Activated CD4-positive, alpha-beta T cell treated with anti-CD3 and anti-CD28 coated beads for 48 hours (primary cell): Measurements from ENCODE around the gene SIRPA.

ENCODE experiments used
- DNase-seq: peaks from one replicate; pipeline ENCODE4 v3.0.0-alpha.2; 2020

The SIRPA gene

DNA sequence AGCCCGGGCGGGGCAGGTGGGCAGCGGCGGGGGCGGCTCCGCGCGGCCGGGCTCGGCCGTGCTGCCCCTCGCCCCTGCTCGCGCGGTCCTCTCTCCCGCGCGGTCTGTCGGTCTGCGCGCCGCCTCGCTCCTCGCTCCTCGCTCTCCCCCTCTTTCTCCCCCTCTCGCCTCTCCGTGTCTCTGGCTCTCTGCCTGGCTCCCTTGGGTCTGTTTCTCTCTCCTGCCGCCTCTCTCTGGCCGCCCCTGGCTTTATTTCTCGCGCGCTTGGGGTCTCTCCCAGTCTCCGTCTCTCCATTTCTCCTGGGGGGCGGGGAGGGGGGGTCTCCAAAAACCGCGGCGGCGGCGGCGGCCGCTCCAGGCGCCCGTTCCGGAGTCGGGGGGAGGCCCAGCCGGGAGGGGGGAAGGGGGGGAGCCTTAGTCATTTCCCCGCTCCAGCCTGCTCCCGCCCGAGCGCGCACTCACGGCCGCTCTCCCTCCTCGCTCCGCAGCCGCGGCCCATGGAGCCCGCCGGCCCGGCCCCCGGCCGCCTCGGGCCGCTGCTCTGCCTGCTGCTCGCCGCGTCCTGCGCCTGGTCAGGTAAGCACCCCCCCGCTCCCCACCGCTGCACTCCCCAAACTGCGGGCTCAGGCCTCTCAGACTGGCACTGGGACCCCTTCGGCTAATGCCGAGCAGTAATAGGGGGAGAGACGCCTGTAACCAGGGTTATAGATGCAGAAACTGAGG lies at the start of gene SIRPA:
TSS of gene SIRPA (plus strand) at position 457 of the 723 bp plus-strand sequence. CDS start at position 498, 41 bp downstream.
- peak; percentile 17 for DNase-seq

DNA sequence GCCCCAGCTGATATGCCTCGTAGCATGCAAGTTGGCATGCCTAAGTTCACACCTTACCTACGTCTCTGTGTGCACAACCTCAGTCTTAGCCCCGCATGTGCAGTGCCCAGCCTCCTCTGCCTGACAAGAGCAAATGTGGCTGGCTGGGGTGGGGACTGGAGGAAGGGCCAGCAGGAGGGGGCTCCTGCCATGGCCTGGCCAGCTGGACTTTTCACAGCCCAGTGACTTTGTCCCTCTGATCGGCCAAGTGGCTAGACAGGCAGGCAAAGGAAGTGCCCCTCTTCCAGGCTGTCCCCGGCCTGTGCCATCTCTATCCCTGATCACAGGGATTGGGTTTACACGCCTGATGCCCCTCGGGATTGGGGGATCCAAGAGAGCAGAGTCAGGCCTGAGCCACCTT lies 49.5 kb upstream of the SIRPA start:
- no peak for DNase-seq

DNA sequence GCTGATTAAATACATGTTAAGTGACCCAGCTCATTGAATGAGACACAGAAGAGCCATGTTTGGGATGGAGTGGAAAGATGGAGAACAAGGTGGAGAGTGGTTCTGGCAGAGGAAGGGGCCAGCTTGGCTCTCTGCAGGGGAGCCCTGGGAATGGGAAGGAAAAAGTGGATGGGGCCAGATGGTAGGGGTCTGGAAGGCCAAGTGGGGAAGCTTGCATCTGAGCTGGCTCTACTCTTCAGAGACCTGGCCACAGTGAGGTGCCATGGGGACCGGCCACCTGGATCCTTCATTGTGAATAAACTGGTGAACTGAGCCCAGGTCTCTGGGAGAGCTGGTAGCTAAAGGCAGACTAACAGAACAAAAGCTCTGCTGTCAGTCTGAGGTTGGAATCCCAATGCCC lies 48.9 kb upstream of the SIRPA start:
- no peak for DNase-seq

DNA sequence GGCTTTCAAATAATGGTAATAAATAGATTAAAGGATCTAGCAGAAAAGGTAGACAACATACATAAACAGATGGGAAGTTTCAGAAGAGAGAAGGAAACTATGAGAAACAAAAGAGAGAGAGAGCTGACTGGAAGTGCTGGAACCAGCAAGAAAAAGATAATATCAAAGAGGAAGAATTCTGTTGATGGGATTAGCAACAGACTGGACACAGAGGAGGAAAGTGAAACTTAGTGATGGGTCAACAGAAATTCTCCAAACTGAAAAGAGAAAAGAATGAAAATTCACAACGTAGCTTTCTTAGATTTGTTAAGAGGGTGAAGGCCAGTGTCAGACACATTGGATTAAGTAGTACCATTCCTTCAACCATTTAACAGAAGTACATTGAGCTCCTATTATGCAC lies 48.3 kb upstream of the SIRPA start:
- no peak for DNase-seq

DNA sequence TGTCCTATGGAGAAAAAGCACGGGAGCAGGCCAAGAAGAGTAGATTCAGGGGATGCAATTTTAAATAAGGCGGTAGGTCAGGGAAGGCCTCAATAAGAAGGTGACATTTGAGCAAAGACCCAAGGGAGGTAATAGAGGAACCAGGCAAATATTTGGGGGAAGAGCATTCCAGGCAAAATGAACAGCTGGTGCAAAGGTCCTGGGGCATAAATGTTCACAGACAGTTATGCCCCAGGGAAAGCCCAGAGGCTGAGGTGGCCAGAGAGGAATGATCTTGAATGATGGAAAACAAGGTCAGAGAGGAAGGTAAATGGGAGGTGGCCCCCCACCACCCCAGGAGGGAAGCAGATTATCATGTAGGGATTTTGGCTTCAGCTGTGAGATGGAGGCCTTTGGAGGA lies 47.4 kb upstream of the SIRPA start:
- no peak for DNase-seq

DNA sequence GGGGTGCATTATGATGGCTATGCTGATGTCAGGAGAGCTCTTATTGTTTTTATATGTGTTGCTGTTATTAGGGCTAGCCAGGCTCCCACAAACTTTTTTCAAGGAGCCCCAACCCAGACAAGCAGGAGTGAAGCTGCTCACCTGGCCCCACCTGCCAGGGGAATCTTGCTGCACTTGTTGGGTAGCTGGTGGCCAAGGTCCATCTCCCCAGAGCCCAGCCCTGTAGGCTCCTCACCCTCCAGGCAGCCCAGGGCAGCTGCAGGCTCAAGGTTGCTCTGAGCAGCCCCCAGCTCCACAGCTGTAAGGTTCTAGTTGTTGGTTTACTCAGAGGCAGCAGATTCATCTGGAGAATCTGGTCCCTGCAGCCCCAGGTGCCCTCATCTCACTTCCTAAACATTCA lies 46.8 kb upstream of the SIRPA start:
- no peak for DNase-seq

DNA sequence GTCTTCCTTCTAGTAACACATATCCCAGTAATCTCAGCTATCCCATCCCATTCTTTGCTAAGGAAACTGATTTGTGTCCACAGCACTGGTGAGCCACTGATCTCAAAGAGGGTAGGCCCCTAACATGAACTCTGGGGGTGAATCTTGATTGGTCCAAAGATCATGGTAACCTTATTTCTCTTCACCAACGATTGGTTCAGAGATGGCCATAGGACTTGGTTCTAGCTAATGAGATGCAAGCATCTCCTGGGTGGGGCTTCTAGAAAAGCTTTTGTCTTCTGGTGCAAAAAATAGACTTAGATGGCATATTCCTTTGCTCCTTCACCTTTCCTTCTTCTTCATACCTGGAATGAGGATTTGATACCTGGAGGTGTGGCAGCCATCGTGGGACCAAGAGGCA lies 43.8 kb upstream of the SIRPA start:
- DNase-seq, result no peak

DNA sequence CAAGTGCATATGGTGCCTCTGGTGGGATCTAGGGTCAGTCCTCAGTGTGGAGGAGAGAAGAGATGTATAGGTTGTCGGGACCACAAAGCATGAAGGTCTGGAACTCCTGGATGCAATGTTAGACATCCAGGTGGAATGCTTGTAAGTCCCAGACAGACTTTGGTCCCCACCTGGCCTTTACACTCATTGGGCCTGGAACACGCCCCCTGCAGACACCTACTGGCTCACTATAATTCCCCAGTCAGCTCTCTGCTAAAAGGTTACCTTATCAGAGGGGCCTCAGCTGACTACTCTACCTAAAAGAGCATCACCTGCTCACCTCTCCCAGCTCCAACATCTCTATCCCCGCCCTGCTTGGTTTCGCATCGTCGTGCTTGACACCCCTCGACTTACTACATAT lies 41.7 kb upstream of the SIRPA start:
- DNase-seq, result no peak

DNA sequence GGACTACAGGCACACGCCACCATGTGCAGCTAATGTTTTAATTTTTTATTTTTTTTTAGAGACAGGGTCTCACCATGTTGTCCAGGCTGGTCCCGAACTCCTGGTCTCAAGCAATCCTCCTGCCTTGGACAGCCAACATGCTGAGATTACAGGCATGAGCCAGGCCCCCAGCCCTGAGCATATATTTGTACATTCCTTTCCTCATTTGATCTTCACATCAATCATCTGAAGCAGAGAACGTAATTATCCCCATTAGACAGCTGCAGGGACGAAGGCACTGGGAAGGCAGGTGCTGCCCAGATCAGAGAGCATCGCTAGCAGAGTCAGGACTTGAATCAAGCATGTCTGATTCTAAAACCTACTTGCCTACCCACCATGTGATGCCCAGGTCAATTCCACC lies 41.0 kb upstream of the SIRPA start:
- DNase-seq, result no peak

DNA sequence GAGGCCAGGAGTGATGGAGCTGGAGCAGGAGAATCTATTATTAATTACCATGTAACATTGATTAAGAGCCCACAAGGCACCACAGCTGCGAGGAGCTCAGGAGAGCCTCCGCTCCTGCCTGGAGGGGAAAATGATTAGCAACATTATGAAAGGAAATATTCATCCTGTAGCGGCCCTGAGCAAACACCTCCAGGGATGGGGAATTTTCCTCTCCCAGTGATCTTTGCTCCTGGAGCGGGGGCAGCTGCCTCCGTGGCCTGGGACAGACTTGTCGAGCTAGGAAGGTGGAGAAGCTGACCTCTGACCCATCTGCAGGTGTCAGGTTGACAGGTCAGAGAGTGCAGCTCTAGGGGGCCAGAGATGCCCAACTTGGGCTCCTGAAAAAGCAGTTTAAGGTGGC lies 40.1 kb upstream of the SIRPA start:
- DNase-seq, result no peak

DNA sequence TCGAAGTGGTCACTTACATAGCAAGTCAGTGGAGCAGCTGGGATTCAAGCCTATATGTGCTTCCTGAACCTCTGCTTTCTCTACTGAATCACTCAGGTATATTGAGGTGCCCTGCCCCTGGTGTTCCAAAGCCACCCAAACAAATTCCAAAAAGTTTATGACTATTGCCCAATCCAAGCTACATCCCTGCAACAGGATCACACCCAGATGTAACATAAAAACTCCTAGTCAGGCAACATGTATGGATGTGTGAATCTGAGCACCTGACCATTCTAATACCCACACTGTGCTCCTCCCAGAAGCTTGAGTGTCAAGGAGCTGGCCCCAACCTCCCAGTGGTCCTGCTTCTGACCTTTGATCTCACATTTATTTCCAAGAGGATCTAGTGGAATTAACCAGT lies 39.5 kb upstream of the SIRPA start:
- DNase-seq, result no peak

DNA sequence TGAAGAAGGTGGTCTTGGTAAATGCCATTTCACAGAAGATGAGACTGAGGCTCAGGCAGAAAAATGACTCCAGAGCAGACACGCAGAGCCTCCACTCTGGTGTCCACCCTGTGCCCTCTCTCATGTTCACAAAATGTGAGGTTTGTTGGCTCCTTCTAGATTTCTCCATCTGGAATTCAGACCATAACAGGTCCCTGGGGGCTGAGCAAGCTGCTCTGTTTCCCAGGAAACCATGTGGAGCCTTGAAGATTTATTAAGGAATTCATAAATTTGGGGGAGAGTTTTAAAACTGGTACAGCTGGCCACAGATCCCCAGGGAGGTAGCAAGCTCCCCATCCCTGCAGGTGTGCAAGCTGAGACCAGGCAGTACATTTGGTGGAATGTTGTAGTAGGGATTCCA lies 38.8 kb upstream of the SIRPA start:
- no peak for DNase-seq

DNA sequence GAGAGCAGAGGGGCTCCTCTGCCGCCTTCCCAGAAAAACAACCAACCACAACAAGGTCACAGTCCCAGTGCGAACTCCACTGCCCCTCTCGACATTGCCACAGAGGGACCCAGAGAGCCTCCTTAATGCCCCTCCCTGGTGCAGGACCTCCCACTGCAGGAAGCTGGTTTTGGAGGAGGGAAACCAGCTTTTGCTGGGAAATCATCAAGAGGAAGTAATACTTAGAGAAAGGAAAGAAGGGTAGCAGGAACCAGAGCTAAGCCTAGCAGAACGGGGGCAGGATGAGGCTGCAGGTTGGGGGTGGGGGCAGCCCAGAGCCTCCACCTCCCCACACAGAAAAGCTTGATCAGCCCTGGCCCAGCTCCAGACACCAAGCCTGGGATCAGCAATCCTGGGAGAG lies 37.7 kb upstream of the SIRPA start:
- no peak for DNase-seq

DNA sequence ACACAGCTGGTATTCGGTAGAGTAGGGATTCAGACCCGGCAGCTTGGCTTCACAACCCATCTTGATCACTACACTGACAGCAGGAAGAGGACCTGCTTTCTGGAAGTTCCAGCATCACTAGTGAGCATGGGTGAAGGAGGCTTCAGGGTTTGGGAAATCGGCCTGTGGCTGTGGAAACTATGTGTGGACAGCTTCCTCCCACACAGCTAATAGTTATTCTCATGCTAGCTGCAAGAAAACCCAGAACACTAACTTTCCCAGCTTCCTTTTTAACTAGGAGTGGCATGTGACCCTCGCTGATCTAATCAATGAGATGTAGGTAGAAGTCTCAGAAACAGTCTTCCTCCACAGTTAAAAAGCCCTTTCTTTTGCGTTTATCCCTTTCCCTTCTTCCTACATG lies 36.3 kb upstream of the SIRPA start:
- DNase-seq, result no peak

DNA sequence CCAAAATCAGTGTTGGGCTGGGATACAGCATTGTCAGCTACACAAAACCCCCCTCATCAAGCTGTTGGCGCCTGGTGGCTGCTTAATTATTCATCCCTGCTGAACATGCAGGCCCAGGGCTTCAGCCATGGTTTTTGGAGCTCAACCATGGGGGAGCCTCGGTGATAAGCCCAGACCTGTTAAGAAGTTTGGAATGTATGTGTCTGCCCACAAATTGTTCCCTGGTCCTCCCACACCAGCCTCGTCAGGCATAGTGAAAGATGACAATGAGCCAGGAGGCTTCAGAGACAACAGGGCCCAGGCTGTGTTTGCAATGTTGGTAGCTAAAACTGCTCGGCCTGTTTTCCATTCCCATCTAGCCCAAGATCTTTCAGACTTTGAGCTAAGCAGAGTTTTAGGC lies 34.8 kb upstream of the SIRPA start:
- DNase-seq, result no peak

DNA sequence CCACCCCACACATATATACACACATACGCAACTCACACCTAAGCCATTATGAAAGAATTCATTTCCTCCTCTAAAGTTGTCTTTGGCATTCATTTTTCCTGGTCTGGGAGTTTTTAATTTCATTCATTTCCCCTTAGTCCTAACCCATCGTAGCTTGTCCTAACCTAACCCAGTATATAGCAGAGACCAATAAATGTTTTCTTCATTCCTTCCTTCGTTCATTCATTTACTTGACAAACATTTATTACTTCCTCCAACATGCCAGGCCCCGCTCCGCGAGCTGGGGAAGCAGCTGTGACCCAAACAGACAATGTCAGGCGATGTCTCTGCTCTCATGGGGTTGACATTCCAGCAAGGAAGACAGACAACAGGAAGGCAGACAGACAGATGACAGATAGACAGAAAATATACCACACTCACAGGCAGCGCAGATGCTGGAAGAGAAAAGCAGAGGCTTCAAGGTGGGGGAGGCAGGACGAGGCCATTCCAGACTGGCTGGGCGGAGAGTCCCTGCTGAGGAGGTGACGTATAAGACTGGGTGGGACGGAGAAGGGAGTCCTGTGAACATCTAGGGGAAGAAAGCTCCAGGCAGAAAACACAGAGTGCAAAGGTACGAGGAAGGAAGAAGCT lies 33.7 kb upstream of the SIRPA start:
- DNase-seq, result no peak

DNA sequence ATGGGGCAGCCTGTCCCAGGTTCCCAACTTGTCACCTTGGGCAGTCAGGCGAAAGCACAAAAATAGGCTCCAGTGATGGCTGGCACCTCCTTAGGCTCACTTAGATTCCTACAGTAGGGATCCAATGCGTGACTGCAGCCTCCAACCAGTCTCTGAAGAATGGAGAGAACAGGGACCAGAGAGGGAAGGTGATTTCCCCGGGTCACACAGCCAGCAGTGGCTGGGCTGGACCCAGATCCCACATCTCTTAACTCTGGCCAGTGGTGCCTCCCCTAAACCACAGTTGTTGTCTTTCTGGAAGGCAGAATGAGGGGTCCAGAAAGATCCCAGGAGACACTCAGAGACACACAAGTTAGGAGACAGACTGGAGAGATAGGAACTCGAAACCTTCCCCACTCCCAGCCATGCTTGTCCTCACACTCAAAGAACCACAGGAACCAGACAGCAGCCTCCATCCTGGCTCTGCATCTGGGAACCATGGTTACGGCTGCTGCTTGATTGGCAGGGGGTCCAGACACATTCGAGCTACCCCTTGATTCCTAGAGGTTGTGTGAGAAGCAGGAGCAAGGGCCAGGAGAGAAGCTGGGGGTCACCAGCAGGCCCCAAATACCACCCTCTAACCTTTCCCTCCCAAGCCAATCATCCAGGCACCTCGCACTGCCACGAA lies 33.1 kb upstream of the SIRPA start:
- no peak for DNase-seq

DNA sequence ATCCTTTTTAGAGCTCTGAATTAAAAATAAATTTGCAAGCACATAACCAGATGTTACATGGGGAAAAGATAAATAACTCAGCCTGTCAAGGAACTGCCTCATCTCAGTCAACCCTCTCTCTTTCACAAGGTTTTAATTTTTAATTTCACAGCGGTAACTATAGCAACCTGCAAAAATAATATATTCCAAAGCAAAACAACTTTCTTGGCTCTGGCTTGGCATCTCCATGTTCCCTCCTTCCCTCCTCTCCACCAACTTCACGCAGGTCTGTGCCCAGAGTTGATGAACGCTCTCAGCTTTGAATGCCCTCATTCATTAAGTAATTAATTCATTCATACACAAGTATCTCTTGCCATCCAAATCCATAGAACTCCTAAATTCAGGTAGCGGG lies 32.5 kb upstream of the SIRPA start:
- DNase-seq, result no peak

DNA sequence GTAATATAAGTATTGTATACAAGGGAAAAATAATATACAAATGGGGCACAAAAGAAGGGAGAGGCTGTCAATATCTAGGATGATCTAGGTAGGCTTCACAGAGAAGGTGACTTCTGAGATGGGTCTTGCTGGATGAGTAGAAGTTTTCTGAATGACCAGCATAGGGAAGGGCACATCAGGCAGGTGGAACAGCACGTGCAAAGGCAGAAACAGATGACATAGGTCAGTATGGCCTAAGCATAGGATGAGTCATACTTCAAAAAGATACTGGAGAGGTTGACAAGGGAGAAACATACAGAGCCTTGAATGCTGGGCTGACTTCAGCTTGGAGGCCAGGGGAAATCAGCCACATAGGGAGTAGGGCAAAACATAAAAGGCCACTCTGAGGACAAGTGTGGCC lies 31.9 kb upstream of the SIRPA start:
- DNase-seq, result no peak

DNA sequence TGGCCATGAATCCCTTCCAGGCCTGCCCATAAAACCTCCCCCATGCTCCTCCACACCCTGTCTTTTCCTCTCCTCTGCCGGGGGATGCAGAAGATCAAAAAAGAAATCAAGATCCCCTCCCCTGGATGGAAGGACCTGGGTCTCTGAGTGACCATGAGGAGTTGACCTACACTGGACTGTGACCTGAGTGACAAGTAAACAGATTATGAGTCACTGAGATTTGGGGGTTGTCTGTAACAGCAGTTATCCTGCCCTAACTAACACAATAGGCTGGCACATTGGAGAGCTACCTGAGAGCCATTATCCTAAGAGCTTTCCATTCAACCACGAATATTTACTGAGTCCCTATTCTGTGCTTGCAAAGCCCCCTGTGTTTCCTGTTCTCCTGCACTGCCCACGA lies 28.4 kb upstream of the SIRPA start:
- no peak for DNase-seq

DNA sequence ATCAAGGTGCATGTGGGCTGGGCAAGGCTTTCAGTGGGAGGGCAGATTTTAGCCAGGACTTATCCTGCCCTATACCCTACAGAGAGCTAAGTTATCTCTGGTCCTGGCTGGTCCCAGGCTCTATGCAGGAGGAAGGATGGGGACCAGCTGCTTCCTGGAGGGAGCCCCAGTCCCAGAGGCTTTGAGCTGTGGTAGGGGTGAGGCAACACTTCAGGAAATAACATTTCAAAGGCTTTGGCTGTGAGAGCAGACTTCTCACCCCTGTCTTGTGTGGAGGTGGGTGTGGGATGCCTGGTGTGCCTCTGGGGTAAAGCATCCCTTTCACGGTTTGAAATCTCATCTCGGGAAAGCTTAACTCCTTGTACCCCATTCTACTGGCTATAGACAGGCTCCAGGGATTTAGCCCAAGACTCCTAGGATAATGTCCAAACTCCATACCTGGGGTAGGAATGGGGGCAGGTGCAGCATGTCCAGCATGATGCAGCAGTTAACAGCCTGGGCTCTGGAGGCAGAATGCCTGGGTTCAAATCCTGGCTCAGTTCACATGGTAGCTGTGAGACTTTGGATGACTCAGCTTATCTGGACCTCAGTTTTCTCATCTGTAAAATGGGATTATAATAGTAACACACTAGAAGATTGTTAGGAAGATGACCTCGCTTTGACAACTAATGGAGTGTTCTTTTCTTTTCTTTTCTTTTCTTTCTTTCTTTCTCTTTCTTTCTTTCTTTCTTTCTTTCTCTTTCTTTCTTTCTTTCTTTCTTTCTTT lies 27.5 kb upstream of the SIRPA start:
- no peak for DNase-seq

DNA sequence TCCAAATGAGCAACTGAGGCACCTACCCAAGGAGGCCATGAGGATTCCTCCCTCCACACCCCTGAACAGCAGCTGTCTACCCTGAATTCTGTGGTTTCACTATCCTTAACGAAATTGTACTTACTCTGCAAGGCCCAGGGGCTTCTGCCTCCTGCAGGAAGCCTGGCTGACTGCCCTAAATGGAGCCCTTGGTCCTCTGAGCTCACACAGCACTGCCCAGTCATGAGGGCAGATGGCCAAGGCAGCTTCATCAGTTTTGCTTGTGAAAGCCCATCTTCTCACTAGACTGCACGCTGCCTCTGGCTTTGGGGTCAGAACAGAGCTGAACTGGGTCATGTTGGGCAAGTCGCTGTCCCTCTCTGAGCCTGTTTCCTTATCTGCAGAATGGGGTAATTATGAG lies 26.4 kb upstream of the SIRPA start:
- DNase-seq, result no peak

DNA sequence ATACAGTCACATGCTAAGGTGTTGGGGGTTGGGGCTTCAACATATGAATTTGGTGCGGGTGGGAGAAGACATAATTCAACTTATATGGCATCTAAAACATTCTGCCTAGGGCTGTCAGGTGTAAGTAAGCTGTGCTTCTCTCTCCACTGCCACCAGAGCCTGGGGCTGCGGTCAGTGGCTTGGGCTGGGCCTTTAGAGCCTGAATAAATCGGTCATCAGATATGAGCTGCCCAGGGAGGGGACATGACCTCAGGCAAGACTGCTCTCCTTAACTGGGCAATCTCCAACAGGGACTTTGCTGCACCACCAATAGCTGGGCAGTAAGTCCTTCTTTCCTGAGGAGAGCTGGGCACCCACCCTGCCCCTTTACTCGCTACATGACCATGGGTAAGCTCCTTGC lies 24.9 kb upstream of the SIRPA start:
- no peak for DNase-seq
